Endometrium (tissue), 2 donors: Measurements from ENCODE around the gene CAPG.
"Not testable (repeated sequence)": the region's sequence is repeated elsewhere in the genome, so short reads cannot be mapped to it uniquely, and the experiment has no call there.

ENCODE experiments used
- FAIRE-seq: peaks from 2 replicates; lab custom pipeline; 2012; peaks lifted over from hg19 to GRCh38; lab: Jason Lieb, UNC
- donor health status: control.
- donor health status: control.

CAPG gene

GRCh38 chr2:85409845-85410583, at the start of gene CAPG:
Gene CAPG, minus strand, starts transcription at chr2:85410366. Its CDS starts 8,221 bp downstream, at chr2:85402145.
- no peak for FAIRE-seq

- no peak for FAIRE-seq
Measured at GRCh38 chr2:85459771-85460170, 49.6 kb upstream of the CAPG start.

- no peak for FAIRE-seq
Measured at GRCh38 chr2:85458601-85459563, 48.7 kb upstream of the CAPG start.

- no peak for FAIRE-seq
Measured at GRCh38 chr2:85457877-85458316, 47.7 kb upstream of the CAPG start.

- no peak for FAIRE-seq
Measured at GRCh38 chr2:85457043-85457442, 46.9 kb upstream of the CAPG start.

- FAIRE-seq, result no peak
Measured at GRCh38 chr2:85455552-85456090, 45.5 kb upstream of the CAPG start.

- FAIRE-seq, result no peak
Measured at GRCh38 chr2:85453571-85453970, 43.4 kb upstream of the CAPG start.

GRCh38 chr2:85452237-85452636, 42.1 kb upstream of the CAPG start:
- no peak for FAIRE-seq

- no peak for FAIRE-seq
Measured at GRCh38 chr2:85449214-85449588, 39.0 kb upstream of the CAPG start.

GRCh38 chr2:85448461-85449213, 38.5 kb upstream of the CAPG start:
- FAIRE-seq, result no peak

GRCh38 chr2:85447222-85447585, 37.0 kb upstream of the CAPG start:
- no peak for FAIRE-seq

GRCh38 chr2:85446296-85447221, 36.4 kb upstream of the CAPG start:
- no peak for FAIRE-seq

GRCh38 chr2:85445316-85446295, 35.4 kb upstream of the CAPG start:
- FAIRE-seq, result no peak

GRCh38 chr2:85444629-85445172, 34.5 kb upstream of the CAPG start:
- FAIRE-seq, result no peak

- no peak for FAIRE-seq
Measured at GRCh38 chr2:85441864-85442263, 31.7 kb upstream of the CAPG start.

- FAIRE-seq, result no peak
Measured at GRCh38 chr2:85440729-85441128, 30.6 kb upstream of the CAPG start.

- FAIRE-seq, result no peak
Measured at GRCh38 chr2:85439986-85440385, 29.8 kb upstream of the CAPG start.

GRCh38 chr2:85439569-85439968, 29.4 kb upstream of the CAPG start:
- not testable (repeated sequence) for FAIRE-seq

- FAIRE-seq, result no peak
Measured at GRCh38 chr2:85439025-85439472, 28.9 kb upstream of the CAPG start.
